ENCODE measurements around the gene DMBX1.

DNA sequence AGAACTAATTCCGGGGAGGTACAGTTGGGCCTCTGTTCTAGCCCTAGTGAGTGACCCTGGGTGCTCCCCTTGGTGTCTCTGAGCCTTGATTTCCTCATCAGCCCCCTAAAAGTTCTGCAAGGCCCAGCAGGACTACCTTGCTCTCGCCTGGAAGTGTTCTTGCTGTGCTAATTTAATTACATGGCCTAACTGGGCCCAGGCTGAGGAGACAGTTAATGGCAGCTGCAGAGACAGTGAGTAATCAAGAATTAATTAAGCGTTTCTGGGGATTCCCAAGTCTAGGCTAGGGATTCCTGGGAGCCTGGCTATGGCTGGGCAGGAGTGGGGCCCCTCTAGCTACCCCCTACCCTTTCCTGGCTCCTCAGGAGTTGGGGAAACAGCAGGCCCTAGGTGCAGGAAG lies 24.7 kb upstream of the DMBX1 start:
- TF ChIP-seq, protein P1, sequence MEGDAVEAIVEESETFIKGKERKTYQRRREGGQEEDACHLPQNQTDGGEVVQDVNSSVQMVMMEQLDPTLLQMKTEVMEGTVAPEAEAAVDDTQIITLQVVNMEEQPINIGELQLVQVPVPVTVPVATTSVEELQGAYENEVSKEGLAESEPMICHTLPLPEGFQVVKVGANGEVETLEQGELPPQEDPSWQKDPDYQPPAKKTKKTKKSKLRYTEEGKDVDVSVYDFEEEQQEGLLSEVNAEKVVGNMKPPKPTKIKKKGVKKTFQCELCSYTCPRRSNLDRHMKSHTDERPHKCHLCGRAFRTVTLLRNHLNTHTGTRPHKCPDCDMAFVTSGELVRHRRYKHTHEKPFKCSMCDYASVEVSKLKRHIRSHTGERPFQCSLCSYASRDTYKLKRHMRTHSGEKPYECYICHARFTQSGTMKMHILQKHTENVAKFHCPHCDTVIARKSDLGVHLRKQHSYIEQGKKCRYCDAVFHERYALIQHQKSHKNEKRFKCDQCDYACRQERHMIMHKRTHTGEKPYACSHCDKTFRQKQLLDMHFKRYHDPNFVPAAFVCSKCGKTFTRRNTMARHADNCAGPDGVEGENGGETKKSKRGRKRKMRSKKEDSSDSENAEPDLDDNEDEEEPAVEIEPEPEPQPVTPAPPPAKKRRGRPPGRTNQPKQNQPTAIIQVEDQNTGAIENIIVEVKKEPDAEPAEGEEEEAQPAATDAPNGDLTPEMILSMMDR (conservative IDR thresholded peaks at IDR 0.05; ENCODE audit: low read length): no peak
- no peak for TF ChIP-seq EZH2phosphoT487 (IDR thresholded peaks at IDR 0.05; ENCODE audit: borderline replicate concordance, low read depth, low read length)

All from OCI-LY7 (cell line).